GM12878 (cell line): ENCODE data around the gene LIN37. TPM values are rescaled to one million over a fixed set of nuclear protein-coding genes. Genes with fewer than 3 reads are reported as not detected.

ENCODE experiments used
- BCL11A ChIP-seq: IDR thresholded peaks from 2 replicates; pipeline ENCODE4 v1.6.1; 2011; ENCODE audit warnings: low read depth, low read length
- CBX5 ChIP-seq: sonication (generic); IDR thresholded peaks from 2 replicates; pipeline ENCODE4 v1.6.1; 2016; ENCODE audit warnings: low read depth, moderate library complexity, mild to moderate bottlenecking, inconsistent platforms
- FOXK2 ChIP-seq: fragments of 450-650 bp; IDR thresholded peaks from 2 replicates; pipeline ENCODE4 v1.6.1; 2017; ENCODE audit warnings: mild to moderate bottlenecking, moderate library complexity
- HCFC1 ChIP-seq: fragments of 150-350 bp; IDR thresholded peaks from 2 replicates; pipeline ENCODE4 v1.6.1; 2014; ENCODE audit warnings: low read length
- IKZF2 ChIP-seq, 2 experiments: fragments of 450-650 bp; IDR thresholded peaks; 2 replicates each; pipeline ENCODE4 v1.6.1; 2017; ENCODE audit warnings: mild to moderate bottlenecking in 2 of 2, moderate library complexity in 2 of 2
- KAT2A ChIP-seq: conservative IDR thresholded peaks from 2 replicates; pipeline ENCODE4 v1.6.1; 2011; ENCODE audit warnings: low read depth, low read length; ENCODE audit not compliant: control insufficient read depth
- MTA3 ChIP-seq: IDR thresholded peaks from 2 replicates; pipeline ENCODE4 v1.6.1; 2012; ENCODE audit warnings: low read length, inconsistent platforms, borderline replicate concordance
- NFYA ChIP-seq: IDR thresholded peaks from 2 replicates; pipeline ENCODE4 v1.6.1; 2011; ENCODE audit warnings: low read depth, mild to moderate bottlenecking, low read length, improper control_type of control experiment, borderline replicate concordance
- NFYB ChIP-seq: IDR thresholded peaks from 2 replicates; pipeline ENCODE4 v1.6.1; 2011; ENCODE audit warnings: low read depth, mild to moderate bottlenecking, low read length, improper control_type of control experiment, moderate library complexity; ENCODE audit not compliant: insufficient read depth
- PAX5 ChIP-seq: IDR thresholded peaks from 2 replicates; pipeline ENCODE4 v1.6.1; 2011; ENCODE audit warnings: low read depth, low read length, borderline replicate concordance
- SMAD1 ChIP-seq: fragments of 450-650 bp; IDR thresholded peaks from 2 replicates; pipeline ENCODE4 v1.6.1; 2018; ENCODE audit warnings: mild to moderate bottlenecking, low read depth; ENCODE audit not compliant: partially characterized antibody
- SMARCA5 ChIP-seq: fragments of 450-650 bp; IDR thresholded peaks from 2 replicates; pipeline ENCODE4 v1.6.1; 2017; ENCODE audit warnings: mild to moderate bottlenecking
- SMC3 ChIP-seq: IDR thresholded peaks from 2 replicates; pipeline ENCODE4 v1.6.1; 2011; ENCODE audit warnings: low read length, improper control_type of control experiment, borderline replicate concordance
- SPI1 ChIP-seq: IDR thresholded peaks from 2 replicates; pipeline ENCODE4 v1.6.1; 2011; ENCODE audit warnings: low read depth, mild to moderate bottlenecking, low read length, moderate library complexity, borderline replicate concordance; ENCODE audit not compliant: insufficient read depth
- STAT3 ChIP-seq: IDR thresholded peaks from 2 replicates; pipeline ENCODE4 v1.6.1; 2011; ENCODE audit warnings: low read depth, low read length, improper control_type of control experiment
- TBL1XR1 ChIP-seq: IDR thresholded peaks from 2 replicates; pipeline ENCODE4 v1.6.1; 2012; ENCODE audit warnings: low read depth, low read length, improper control_type of control experiment
- ZNF622 ChIP-seq: fragments of 450-650 bp; IDR thresholded peaks from 2 replicates; pipeline ENCODE4 v1.6.1; 2017; ENCODE audit warnings: mild to moderate bottlenecking, inconsistent platforms
- polyA plus RNA-seq, 11 experiments: library from polyadenylated mRNA; depleted of rRNA in 4 of 11; unstranded in 6 of 11; stranded (reverse) in 5 of 11; fragments of >200 nt; fragmentation: Nextera tagmentation in 4 of 11; fragmentation: Illumina TruSeq in 1 of 11; extraction: Ambion mirVana in 4 of 11; extraction: Trizol in 1 of 11; gene quantifications; 1 replicate in 1 of 11; 2 replicates in 10 of 11; pipeline versions ENCODE4 v1.2.1 to v1.2.3, GENCODE V29; 2011 to 2016; ENCODE audit warnings: inconsistent platforms in 2 of 11, missing spikeins in 2 of 11, low read depth in 1 of 11
- total RNA-seq, 4 experiments: library from RNA; depleted of rRNA in 3 of 4; stranded (reverse); fragments of >200 nt in 3 of 4; fragmentation: Illumina TruSeq in 1 of 4; extraction: Trizol in 1 of 4; gene quantifications; 2 replicates each; pipeline versions ENCODE4 v1.2.1 to v1.2.3, GENCODE V29; 2013 to 2021
- TF ChIP-seq, protein P1 (sequence below): IDR thresholded peaks from 2 replicates; pipeline ENCODE4 v1.6.1; 2011; ENCODE audit warnings: low read depth, low read length, improper control_type of control experiment, borderline replicate concordance
- TF ChIP-seq, protein P2 (sequence below): IDR thresholded peaks from 2 replicates; pipeline ENCODE4 v1.6.1; 2012; ENCODE audit warnings: low read length, inconsistent platforms
- TF ChIP-seq, protein P3 (sequence below): IDR thresholded peaks from 2 replicates; pipeline ENCODE4 v1.6.1; 2011; ENCODE audit warnings: mild to moderate bottlenecking, low read depth, low read length, moderate library complexity; ENCODE audit not compliant: insufficient replicate concordance
- TF ChIP-seq, protein P4 (sequence below): fragments of 450-650 bp; conservative IDR thresholded peaks from 2 replicates; pipeline ENCODE4 v1.6.1; 2017; ENCODE audit warnings: mild to moderate bottlenecking, moderate library complexity
- TF ChIP-seq, protein P5 (sequence below): fragments of 450-650 bp; formaldehyde crosslinking; IDR thresholded peaks from 2 replicates; pipeline ENCODE4 v1.4.0; 2022; ENCODE audit warnings: mild to moderate bottlenecking, moderate library complexity

Gene LIN37
- total and polyA plus RNA-seq, 10 of the 15 experiments (the other 5 are each of a cell fraction or from before 2014, with no cell fraction given), result 0.69 to 11.9 (median 7.6) TPM

- TF ChIP-seq, protein P1, sequence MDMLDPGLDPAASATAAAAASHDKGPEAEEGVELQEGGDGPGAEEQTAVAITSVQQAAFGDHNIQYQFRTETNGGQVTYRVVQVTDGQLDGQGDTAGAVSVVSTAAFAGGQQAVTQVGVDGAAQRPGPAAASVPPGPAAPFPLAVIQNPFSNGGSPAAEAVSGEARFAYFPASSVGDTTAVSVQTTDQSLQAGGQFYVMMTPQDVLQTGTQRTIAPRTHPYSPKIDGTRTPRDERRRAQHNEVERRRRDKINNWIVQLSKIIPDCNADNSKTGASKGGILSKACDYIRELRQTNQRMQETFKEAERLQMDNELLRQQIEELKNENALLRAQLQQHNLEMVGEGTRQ, result no peak
- TF ChIP-seq FOXK2 (no peak), ZNF622 (peak; percentile 44; the same call in 1 of the 2 replicates), MTA3 (no peak), NFYB (peak; percentile 99), IKZF2 (IDR thresholded peaks at IDR 0.05) (peak; percentile 47 to 60), KAT2A (no peak), PAX5 (no peak), CBX5 (no peak), TBL1XR1 (no peak), SPI1 (no peak), BCL11A (no peak), SMARCA5 (peak; percentile 72), SMAD1 (peak; percentile 85), SMC3 (0 out of 2 replicates have a peak, but pooled peaks have one; percentile 1), HCFC1 (no peak; the same call in 1 of the 2 replicates), STAT3 (no peak), NFYA (peak; percentile 73)
- TF ChIP-seq, protein P2, sequence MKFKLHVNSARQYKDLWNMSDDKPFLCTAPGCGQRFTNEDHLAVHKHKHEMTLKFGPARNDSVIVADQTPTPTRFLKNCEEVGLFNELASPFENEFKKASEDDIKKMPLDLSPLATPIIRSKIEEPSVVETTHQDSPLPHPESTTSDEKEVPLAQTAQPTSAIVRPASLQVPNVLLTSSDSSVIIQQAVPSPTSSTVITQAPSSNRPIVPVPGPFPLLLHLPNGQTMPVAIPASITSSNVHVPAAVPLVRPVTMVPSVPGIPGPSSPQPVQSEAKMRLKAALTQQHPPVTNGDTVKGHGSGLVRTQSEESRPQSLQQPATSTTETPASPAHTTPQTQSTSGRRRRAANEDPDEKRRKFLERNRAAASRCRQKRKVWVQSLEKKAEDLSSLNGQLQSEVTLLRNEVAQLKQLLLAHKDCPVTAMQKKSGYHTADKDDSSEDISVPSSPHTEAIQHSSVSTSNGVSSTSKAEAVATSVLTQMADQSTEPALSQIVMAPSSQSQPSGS, result no peak
- TF ChIP-seq, protein P3, sequence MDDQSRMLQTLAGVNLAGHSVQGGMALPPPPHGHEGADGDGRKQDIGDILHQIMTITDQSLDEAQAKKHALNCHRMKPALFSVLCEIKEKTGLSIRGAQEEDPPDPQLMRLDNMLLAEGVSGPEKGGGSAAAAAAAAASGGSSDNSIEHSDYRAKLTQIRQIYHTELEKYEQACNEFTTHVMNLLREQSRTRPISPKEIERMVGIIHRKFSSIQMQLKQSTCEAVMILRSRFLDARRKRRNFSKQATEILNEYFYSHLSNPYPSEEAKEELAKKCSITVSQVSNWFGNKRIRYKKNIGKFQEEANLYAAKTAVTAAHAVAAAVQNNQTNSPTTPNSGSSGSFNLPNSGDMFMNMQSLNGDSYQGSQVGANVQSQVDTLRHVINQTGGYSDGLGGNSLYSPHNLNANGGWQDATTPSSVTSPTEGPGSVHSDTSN, result peak; percentile 100
- TF ChIP-seq, protein P4, sequence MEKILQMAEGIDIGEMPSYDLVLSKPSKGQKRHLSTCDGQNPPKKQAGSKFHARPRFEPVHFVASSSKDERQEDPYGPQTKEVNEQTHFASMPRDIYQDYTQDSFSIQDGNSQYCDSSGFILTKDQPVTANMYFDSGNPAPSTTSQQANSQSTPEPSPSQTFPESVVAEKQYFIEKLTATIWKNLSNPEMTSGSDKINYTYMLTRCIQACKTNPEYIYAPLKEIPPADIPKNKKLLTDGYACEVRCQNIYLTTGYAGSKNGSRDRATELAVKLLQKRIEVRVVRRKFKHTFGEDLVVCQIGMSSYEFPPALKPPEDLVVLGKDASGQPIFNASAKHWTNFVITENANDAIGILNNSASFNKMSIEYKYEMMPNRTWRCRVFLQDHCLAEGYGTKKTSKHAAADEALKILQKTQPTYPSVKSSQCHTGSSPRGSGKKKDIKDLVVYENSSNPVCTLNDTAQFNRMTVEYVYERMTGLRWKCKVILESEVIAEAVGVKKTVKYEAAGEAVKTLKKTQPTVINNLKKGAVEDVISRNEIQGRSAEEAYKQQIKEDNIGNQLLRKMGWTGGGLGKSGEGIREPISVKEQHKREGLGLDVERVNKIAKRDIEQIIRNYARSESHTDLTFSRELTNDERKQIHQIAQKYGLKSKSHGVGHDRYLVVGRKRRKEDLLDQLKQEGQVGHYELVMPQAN, result no peak
- TF ChIP-seq, protein P5, sequence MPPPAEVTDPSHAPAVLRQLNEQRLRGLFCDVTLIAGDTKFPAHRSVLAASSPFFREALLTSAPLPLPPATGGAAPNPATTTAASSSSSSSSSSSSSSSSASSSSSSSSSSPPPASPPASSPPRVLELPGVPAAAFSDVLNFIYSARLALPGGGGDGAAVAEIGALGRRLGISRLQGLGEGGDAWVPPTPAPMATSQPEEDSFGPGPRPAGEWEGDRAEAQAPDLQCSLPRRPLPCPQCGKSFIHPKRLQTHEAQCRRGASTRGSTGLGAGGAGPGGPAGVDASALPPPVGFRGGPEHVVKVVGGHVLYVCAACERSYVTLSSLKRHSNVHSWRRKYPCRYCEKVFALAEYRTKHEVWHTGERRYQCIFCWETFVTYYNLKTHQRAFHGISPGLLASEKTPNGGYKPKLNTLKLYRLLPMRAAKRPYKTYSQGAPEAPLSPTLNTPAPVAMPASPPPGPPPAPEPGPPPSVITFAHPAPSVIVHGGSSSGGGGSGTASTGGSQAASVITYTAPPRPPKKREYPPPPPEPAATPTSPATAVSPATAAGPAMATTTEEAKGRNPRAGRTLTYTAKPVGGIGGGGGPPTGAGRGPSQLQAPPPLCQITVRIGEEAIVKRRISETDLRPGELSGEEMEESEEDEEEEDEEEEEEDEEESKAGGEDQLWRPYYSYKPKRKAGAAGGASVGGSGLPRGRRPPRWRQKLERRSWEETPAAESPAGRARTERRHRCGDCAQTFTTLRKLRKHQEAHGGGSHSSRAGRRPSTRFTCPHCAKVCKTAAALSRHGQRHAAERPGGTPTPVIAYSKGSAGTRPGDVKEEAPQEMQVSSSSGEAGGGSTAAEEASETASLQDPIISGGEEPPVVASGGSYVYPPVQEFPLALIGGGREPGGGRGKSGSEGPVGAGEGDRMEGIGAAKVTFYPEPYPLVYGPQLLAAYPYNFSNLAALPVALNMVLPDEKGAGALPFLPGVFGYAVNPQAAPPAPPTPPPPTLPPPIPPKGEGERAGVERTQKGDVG (CRISPR knock-in tag), result no peak
Measured at GRCh38 chr19:35702223-35703012, 46.0 kb upstream of the LIN37 start (continued).
